HEK293T (cell line): Measurements from ENCODE around the gene FOXP2.

ENCODE experiments used
- ARNT ChIP-seq: fragments of 450-650 bp; IDR thresholded peaks from 2 replicates; pipeline ENCODE4 v1.6.1; 2017; ENCODE audit warnings: mild to moderate bottlenecking
- BHLHE40 ChIP-seq: fragments of 450-650 bp; IDR thresholded peaks from 2 replicates; pipeline ENCODE4 v1.6.1; 2016; ENCODE audit warnings: mild to moderate bottlenecking, moderate library complexity, borderline replicate concordance
- ELF4 ChIP-seq: fragments of 450-650 bp; IDR thresholded peaks from 2 replicates; pipeline ENCODE4 v1.6.1; 2017; ENCODE audit warnings: antibody characterized with exemption
- FOXA1 ChIP-seq: fragments of 450-650 bp; IDR thresholded peaks from 2 replicates; pipeline ENCODE4 v1.6.1; 2016; ENCODE audit warnings: mild to moderate bottlenecking
- FOXK2 ChIP-seq: fragments of 450-650 bp; IDR thresholded peaks from 2 replicates; pipeline ENCODE4 v1.6.1; 2016; ENCODE audit warnings: mild to moderate bottlenecking
- FOXM1 ChIP-seq: fragments of 450-650 bp; IDR thresholded peaks from 2 replicates; pipeline ENCODE4 v1.6.1; 2017; ENCODE audit warnings: mild to moderate bottlenecking, borderline replicate concordance
- LEF1 ChIP-seq: fragments of 450-650 bp; IDR thresholded peaks from 2 replicates; pipeline ENCODE4 v1.6.1; 2017; ENCODE audit warnings: mild to moderate bottlenecking, borderline replicate concordance
- NFRKB ChIP-seq: fragments of 450-650 bp; IDR thresholded peaks from 2 replicates; pipeline ENCODE4 v1.6.1; 2016; ENCODE audit warnings: mild to moderate bottlenecking, moderate library complexity
- SP1 ChIP-seq: fragments of 450-650 bp; IDR thresholded peaks from 2 replicates; pipeline ENCODE4 v1.6.1; 2017
- SUZ12 ChIP-seq: fragments of 450-650 bp; IDR thresholded peaks from 2 replicates; pipeline ENCODE4 v1.6.1; 2016; ENCODE audit warnings: mild to moderate bottlenecking
- TARDBP ChIP-seq: fragments of 450-650 bp; IDR thresholded peaks from 2 replicates; pipeline ENCODE4 v1.6.1; 2016
- ZNF384 ChIP-seq: fragments of 450-650 bp; IDR thresholded peaks from 2 replicates; pipeline ENCODE4 v1.6.1; 2016

DNA sequence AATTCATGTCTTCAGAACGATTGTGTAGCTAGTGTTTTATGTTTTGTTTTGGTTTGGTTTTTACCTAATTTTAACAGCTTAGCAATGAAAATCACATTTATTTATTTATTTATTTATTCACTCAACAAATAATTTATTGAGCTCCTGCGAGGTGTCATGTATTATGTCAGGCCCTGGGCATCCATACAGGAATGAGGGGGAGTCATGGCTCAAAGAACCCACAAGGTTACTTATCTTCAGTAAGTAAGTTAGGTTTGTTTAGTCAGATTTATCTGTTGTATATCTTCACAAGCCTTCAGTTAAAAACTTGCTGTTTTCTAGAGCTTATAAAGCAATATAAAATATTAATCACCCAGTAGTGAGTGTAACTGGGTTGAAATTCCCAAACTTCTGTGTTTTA is 45.4 kb downstream of the FOXP2 start:
- no peak for TF ChIP-seq TARDBP
- no peak for TF ChIP-seq BHLHE40
- TF ChIP-seq ELF4 = no peak
- TF ChIP-seq LEF1 = no peak
- no peak for TF ChIP-seq ARNT
- TF ChIP-seq NFRKB = no peak
- no peak for TF ChIP-seq SUZ12
- no peak for TF ChIP-seq SP1
- TF ChIP-seq FOXK2 = no peak
- TF ChIP-seq FOXM1 = no peak
- no peak for TF ChIP-seq FOXA1
- TF ChIP-seq ZNF384 = no peak
